Measurements from ENCODE around the gene AP4E1.

AP4E1 gene

GRCh38 chr15:51053571-51053970 is 145.1 kb downstream of the AP4E1 start:
- H3K27me3 ChIP-seq (ENCODE audit: insufficient read depth, insufficient read length), result no peaks in the 10 kb centered on the region
- no peak for DNase-seq (ENCODE audit: low read depth, low spot score)
- no peak for TF ChIP-seq ZNF274 (IDR thresholded peaks at IDR 0.05; ENCODE audit: low read depth, low read length)
- no peak for TF ChIP-seq YY1 (IDR thresholded peaks at IDR 0.05; ENCODE audit: insufficient read depth, insufficient read length)
- TF ChIP-seq SUZ12 (IDR thresholded peaks at IDR 0.05; ENCODE audit: extremely low read depth, insufficient read depth, insufficient read length), result no peak

GRCh38 chr15:51054535-51054934 is 146.1 kb downstream of the AP4E1 start:
- TF ChIP-seq YY1 (IDR thresholded peaks at IDR 0.05; ENCODE audit: insufficient read depth, insufficient read length) (no peak), ZNF274 (IDR thresholded peaks at IDR 0.05; ENCODE audit: low read depth, low read length) (no peak), SUZ12 (IDR thresholded peaks at IDR 0.05; ENCODE audit: extremely low read depth, insufficient read depth, insufficient read length) (no peak)
- Histone ChIP-seq H3K36me3 (ENCODE audit: insufficient read depth, insufficient read length, low read length) (no peaks in the 10 kb centered on the region), H3K27me3 (ENCODE audit: insufficient read depth, insufficient read length) (no peaks in the 10 kb centered on the region), H3K9ac (ENCODE audit: insufficient read length, low read depth) (no peak overlapping the region), H3K4me1 (ENCODE audit: insufficient read depth, insufficient read length) (no peaks in the 10 kb centered on the region), H3K9me3 (ENCODE audit: insufficient read depth, low read length) (no peaks in the 10 kb centered on the region), H3K4me3 (ENCODE audit: insufficient read length, low read depth) (no peak overlapping the region)
- DNase-seq (ENCODE audit: low read depth, low spot score), result no peak

More at GRCh38 chr15:51053571-51053970, 145.1 kb downstream of the AP4E1 start:
- H3K4me1 ChIP-seq (ENCODE audit: insufficient read depth, insufficient read length), result no peaks in the 10 kb centered on the region
- H3K4me3 ChIP-seq (ENCODE audit: insufficient read length, low read depth), result no peak overlapping the region
- H3K36me3 ChIP-seq (ENCODE audit: insufficient read depth, insufficient read length, low read length), result no peaks in the 10 kb centered on the region
- H3K9me3 ChIP-seq (ENCODE audit: insufficient read depth, low read length), result no peaks in the 10 kb centered on the region
- no peak overlapping the region for H3K9ac ChIP-seq (ENCODE audit: insufficient read length, low read depth)
